DOHH2 (cell line): Measurements from ENCODE around the gene LETMD1.

Experiments used
- EZH2phosphoT487 ChIP-seq: fragments of 200-600 bp; sonication (generic); IDR thresholded peaks from 2 replicates; pipeline ENCODE4 v1.6.1; 2017; ENCODE audit warnings: borderline replicate concordance, mild to moderate bottlenecking, antibody characterized with exemption, low read length, moderate library complexity, mixed read lengths
- TF ChIP-seq, protein P1 (sequence below): fragments of 200-600 bp; sonication (generic); IDR thresholded peaks from one replicate; pipeline ENCODE4 v1.5.1; 2014; ENCODE audit warnings: antibody characterized with exemption, mild to moderate bottlenecking, low read depth, low read length; ENCODE audit not compliant: poor library complexity, severe bottlenecking

DNA sequence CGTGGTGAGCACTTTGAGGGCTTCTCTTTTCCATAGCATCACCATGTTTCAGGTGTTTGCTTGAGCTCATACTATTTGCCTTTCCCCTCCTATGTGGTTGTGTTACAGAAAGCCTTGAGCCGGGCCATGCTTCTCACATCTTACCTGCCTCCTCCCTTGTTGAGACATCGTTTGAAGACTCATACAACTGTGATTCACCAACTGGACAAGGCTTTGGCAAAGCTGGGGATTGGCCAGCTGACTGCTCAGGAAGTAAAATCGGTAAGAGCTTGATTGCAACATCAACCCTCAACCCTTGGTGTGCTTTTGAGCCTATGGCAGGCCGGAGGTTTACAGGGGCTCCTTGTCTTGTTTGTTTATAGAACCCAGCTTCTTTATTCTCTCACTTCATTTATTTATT is 8.1 kb downstream of the LETMD1 start:
- TF ChIP-seq, protein P1, sequence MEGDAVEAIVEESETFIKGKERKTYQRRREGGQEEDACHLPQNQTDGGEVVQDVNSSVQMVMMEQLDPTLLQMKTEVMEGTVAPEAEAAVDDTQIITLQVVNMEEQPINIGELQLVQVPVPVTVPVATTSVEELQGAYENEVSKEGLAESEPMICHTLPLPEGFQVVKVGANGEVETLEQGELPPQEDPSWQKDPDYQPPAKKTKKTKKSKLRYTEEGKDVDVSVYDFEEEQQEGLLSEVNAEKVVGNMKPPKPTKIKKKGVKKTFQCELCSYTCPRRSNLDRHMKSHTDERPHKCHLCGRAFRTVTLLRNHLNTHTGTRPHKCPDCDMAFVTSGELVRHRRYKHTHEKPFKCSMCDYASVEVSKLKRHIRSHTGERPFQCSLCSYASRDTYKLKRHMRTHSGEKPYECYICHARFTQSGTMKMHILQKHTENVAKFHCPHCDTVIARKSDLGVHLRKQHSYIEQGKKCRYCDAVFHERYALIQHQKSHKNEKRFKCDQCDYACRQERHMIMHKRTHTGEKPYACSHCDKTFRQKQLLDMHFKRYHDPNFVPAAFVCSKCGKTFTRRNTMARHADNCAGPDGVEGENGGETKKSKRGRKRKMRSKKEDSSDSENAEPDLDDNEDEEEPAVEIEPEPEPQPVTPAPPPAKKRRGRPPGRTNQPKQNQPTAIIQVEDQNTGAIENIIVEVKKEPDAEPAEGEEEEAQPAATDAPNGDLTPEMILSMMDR: no peak
- no peak for TF ChIP-seq EZH2phosphoT487
